ENCODE measurements around the gene ERAL1. TPM values are rescaled to one million over a fixed set of nuclear protein-coding genes. Genes with fewer than 3 reads are reported as not detected.

The ERAL1 gene
- total RNA-seq, 2 experiments from 2014 or later = 30.8 to 58.0 TPM

GRCh38 chr17:28812748-28813377 is 42.0 kb upstream of the ERAL1 start:
- peak; percentile 78 for DNase-seq (ENCODE audit: low spot score)
- POLR2A ChIA-PET = interaction anchor here (0.6 to 1.0 kb wide), 4 partner anchors 37 to 137 kb away, joined by 3 to 4 read pairs (median 4); no protein-coding TSS in a partner anchor

GRCh38 chr17:28816540-28816939 is 38.3 kb upstream of the ERAL1 start:
- Histone ChIP-seq H3K27ac (ENCODE audit: low read depth, low read length, poor library complexity, severe bottlenecking) (no peak overlapping the region), H3K9me2 (ENCODE audit: insufficient read depth, low read length) (no peaks in the 10 kb centered on the region), H3K4me2 (ENCODE audit: low read length) (no peak overlapping the region), H3K4me1 (ENCODE audit: insufficient read depth, low read length, poor library complexity, severe bottlenecking) (peaks cover 15% of the 10 kb centered on the region), H3K36me3 (ENCODE audit: insufficient read depth, low read length) (no peaks in the 10 kb centered on the region; the same call in 1 of the 2 replicates), H3K79me2 (ENCODE audit: insufficient read depth, low read depth, low read length) (peaks cover 39% of the 10 kb centered on the region; the same call in 1 of the 2 replicates), H3K9me3 (ENCODE audit: low read length) (no peaks in the 10 kb centered on the region), H4K20me1 (ENCODE audit: insufficient read depth, low read length) (peaks cover 3% of the 10 kb centered on the region; the same call in 1 of the 2 replicates), H3K4me3 (ENCODE audit: low read depth, low read length, poor library complexity, severe bottlenecking) (no peak overlapping the region), H2AFZ (ENCODE audit: low read length) (no peak overlapping the region)
- ChIA-PET POLR2A (no interaction called here), CTCF (ENCODE audit: unreplicated experiment) (no interaction called here)
- BruUV-seq (replicated peaks) = no TSS peak
- TF ChIP-seq, protein P1, sequence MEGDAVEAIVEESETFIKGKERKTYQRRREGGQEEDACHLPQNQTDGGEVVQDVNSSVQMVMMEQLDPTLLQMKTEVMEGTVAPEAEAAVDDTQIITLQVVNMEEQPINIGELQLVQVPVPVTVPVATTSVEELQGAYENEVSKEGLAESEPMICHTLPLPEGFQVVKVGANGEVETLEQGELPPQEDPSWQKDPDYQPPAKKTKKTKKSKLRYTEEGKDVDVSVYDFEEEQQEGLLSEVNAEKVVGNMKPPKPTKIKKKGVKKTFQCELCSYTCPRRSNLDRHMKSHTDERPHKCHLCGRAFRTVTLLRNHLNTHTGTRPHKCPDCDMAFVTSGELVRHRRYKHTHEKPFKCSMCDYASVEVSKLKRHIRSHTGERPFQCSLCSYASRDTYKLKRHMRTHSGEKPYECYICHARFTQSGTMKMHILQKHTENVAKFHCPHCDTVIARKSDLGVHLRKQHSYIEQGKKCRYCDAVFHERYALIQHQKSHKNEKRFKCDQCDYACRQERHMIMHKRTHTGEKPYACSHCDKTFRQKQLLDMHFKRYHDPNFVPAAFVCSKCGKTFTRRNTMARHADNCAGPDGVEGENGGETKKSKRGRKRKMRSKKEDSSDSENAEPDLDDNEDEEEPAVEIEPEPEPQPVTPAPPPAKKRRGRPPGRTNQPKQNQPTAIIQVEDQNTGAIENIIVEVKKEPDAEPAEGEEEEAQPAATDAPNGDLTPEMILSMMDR (conservative IDR thresholded peaks at IDR 0.05; ENCODE audit: low read length) = no peak
- no peak for TF ChIP-seq EZH2phosphoT487 (IDR thresholded peaks at IDR 0.05; ENCODE audit: borderline replicate concordance, low read depth, low read length)
- intact Hi-C loops (cut with micrococcal nuclease; ENCODE audit: unreplicated experiment) = no loop called here
- DNase-seq (ENCODE audit: low spot score) = no peak

More at GRCh38 chr17:28812748-28813377, 42.0 kb upstream of the ERAL1 start:
- intact Hi-C loops (cut with micrococcal nuclease; ENCODE audit: unreplicated experiment) = loop anchor here (5.0 kb wide), 1 partner anchor 51 kb away; no protein-coding TSS in a partner anchor
- CTCF ChIA-PET (ENCODE audit: unreplicated experiment) = no interaction called here
- H3K4me3 ChIP-seq (ENCODE audit: low read depth, low read length, poor library complexity, severe bottlenecking) = peak overlapping the region; percentile 75
- no peaks in the 10 kb centered on the region for H3K36me3 ChIP-seq (ENCODE audit: insufficient read depth, low read length)
- H3K27ac ChIP-seq (ENCODE audit: low read depth, low read length, poor library complexity, severe bottlenecking) = peak overlapping the region; percentile 70
- peak overlapping the region; percentile 96 for H3K4me2 ChIP-seq (ENCODE audit: low read length)
- peaks cover 39% of the 10 kb centered on the region; the same call in 1 of the 2 replicates for H3K79me2 ChIP-seq (ENCODE audit: insufficient read depth, low read depth, low read length)
- no peaks in the 10 kb centered on the region for H3K9me3 ChIP-seq (ENCODE audit: low read length)
- H3K4me1 ChIP-seq (ENCODE audit: insufficient read depth, low read length, poor library complexity, severe bottlenecking) = peaks cover 33% of the 10 kb centered on the region
- TF ChIP-seq, protein P1 (conservative IDR thresholded peaks at IDR 0.05; ENCODE audit: low read length) = no peak
- TF ChIP-seq EZH2phosphoT487 (IDR thresholded peaks at IDR 0.05; ENCODE audit: borderline replicate concordance, low read depth, low read length) = no peak
- H3K9me2 ChIP-seq (ENCODE audit: insufficient read depth, low read length) = no peaks in the 10 kb centered on the region
- no TSS peak for BruUV-seq (replicated peaks)
- H4K20me1 ChIP-seq (ENCODE audit: insufficient read depth, low read length) = peaks cover 3% of the 10 kb centered on the region; the same call in 1 of the 2 replicates
- 0 out of 2 replicates have a peak overlapping the region, but pooled peaks have one; percentile 35 for H2AFZ ChIP-seq (ENCODE audit: low read length)

DNA sequence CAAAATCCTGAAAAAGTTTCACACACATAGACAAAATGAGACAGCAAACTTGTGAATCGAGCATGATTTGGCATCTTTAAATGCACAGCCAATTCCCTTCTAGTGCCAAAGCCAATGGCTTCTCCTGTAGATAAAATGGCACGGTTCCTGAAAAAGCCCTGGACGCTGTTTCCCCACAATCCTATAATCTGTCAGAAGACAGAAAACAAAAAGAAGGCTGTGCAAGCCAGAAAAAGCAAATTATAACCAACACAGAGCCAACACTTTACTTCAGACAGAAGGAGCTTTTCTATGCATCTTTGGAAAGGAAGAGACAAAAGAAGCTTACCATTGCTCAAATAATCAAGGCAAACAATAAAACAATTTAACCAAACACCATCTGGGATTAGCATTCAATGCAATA is 36.0 kb upstream of the ERAL1 start:
- H2AFZ ChIP-seq (ENCODE audit: low read length) = no peak overlapping the region
- peaks cover 3% of the 10 kb centered on the region for H3K4me1 ChIP-seq (ENCODE audit: insufficient read depth, low read length, poor library complexity, severe bottlenecking)
- no peak for DNase-seq (ENCODE audit: low spot score)
- ChIA-PET CTCF (ENCODE audit: unreplicated experiment) (interaction anchor here (1.0 kb wide), 1 partner anchor 12 kb away, joined by 3 read pairs; no protein-coding TSS in a partner anchor), POLR2A (interaction anchor here (0.5 to 1.4 kb wide), 5 partner anchors 8 to 86 kb away, joined by 3 to 5 read pairs (median 4); no protein-coding TSS in a partner anchor)
- H3K27ac ChIP-seq (ENCODE audit: low read depth, low read length, poor library complexity, severe bottlenecking) = no peak overlapping the region
- no peaks in the 10 kb centered on the region for H3K9me2 ChIP-seq (ENCODE audit: insufficient read depth, low read length)
- peaks cover 26% of the 10 kb centered on the region; the same call in 1 of the 2 replicates for H3K79me2 ChIP-seq (ENCODE audit: insufficient read depth, low read depth, low read length)
- H3K4me2 ChIP-seq (ENCODE audit: low read length) = no peak overlapping the region
- H3K36me3 ChIP-seq (ENCODE audit: insufficient read depth, low read length) = no peaks in the 10 kb centered on the region; the same call in 1 of the 2 replicates
- TF ChIP-seq, protein P1 (conservative IDR thresholded peaks at IDR 0.05; ENCODE audit: low read length) = no peak
- TF ChIP-seq EZH2phosphoT487 (IDR thresholded peaks at IDR 0.05; ENCODE audit: borderline replicate concordance, low read depth, low read length) = no peak
- H4K20me1 ChIP-seq (ENCODE audit: insufficient read depth, low read length) = no peaks in the 10 kb centered on the region
- BruUV-seq (replicated peaks) = TSS peak; percentile 32
- intact Hi-C loops (cut with micrococcal nuclease; ENCODE audit: unreplicated experiment) = no loop called here
- H3K9me3 ChIP-seq (ENCODE audit: low read length) = no peaks in the 10 kb centered on the region
- H3K4me3 ChIP-seq (ENCODE audit: low read depth, low read length, poor library complexity, severe bottlenecking) = no peak overlapping the region

Data from OCI-LY7 (cell line).